ENCODE results near the gene LMAN1L. TPM values are rescaled to one million over a fixed set of nuclear protein-coding genes. Genes with fewer than 3 reads are reported as not detected.
A peak's percentile ranks its signal among the peaks of the same experiment; 100 is the strongest.

The LMAN1L gene
- total RNA-seq, 1 experiment from 2014 or later, result not detected

DNA sequence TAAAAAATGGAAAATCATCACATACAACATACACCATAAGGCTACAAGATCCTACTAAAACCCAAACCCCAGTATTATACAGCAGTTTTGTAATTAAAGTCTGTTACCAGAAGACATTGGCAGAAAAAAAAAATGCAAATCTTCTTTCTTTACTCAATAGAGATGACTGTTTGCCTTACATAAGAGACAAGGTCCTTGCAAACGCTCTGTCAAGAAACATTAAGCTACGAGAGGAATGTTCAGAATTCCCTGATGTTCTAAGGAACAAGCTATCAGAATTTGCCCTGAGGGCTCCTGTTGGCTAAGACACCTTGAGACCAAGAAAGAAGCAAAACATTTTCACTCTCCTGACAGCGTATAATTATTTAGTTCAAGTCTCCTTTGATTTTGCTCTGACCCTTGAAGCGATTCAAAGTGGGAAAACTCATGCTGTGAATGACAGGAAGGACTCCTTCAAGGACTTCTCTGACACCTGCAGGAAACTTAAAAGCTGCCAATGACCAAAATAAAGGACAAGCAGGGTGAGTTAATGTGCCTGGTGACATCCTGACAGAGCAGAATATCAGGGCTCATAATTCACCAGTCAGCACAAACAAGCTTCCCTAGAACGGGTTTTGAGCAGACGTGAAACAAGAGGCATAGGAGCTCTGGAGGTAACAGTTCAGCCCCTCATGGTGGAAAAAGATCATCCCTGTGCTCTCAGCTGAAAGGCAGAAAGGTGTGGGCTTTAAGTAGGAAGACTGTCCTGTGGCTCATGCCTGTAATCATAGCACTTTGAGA, 58.0 kb downstream of the LMAN1L start:
- Histone ChIP-seq H3K18ac (ENCODE audit: insufficient read length, low read depth, low read length) (no peak overlapping the region), H3K9ac (ENCODE audit: extremely low read depth, insufficient read length, low read length) (no peak overlapping the region), H2AFZ (ENCODE audit: low read length) (no peak overlapping the region), H3K4me2 (ENCODE audit: insufficient read depth, insufficient read length, low read length) (no peak overlapping the region), H2BK120ac (ENCODE audit: low read depth, low read length, poor library complexity, severe bottlenecking) (no peak overlapping the region), H3K14ac (ENCODE audit: insufficient read depth, low read length) (no peak overlapping the region), H4K5ac (ENCODE audit: insufficient read length, low read depth, low read length) (no peak overlapping the region), H3K9me3 (ENCODE audit: control insufficient read depth, low read depth, low read length) (no peaks in the 10 kb centered on the region), H4K20me1 (ENCODE audit: control insufficient read depth, insufficient read depth, insufficient read length) (peaks cover 3% of the 10 kb centered on the region), H2BK15ac (ENCODE audit: low read depth, low read length) (no peak overlapping the region), H3K79me1 (ENCODE audit: insufficient read depth, low read depth, low read length, poor library complexity, severe bottlenecking) (peaks cover 2% of the 10 kb centered on the region), H2BK12ac (ENCODE audit: insufficient read length, low read depth, low read length) (no peak overlapping the region), H3K4ac (ENCODE audit: low read depth, low read length) (no peak overlapping the region), H4K91ac (ENCODE audit: insufficient read length, low read depth, low read length) (no peak overlapping the region), H3K79me2 (ENCODE audit: insufficient read depth, low read length) (peaks cover 16% of the 10 kb centered on the region; the same call in 1 of the 2 replicates), H3K27ac (ENCODE audit: insufficient read length, low read depth, low read length) (no peak overlapping the region), H3K4me1 (ENCODE audit: insufficient read depth, low read length) (no peaks in the 10 kb centered on the region), H3K23ac (ENCODE audit: insufficient read length, low read depth, low read length) (no peak overlapping the region), H3T11ph (ENCODE audit: low read length) (no peak overlapping the region), H2BK5ac (ENCODE audit: insufficient read length, low read length) (no peak overlapping the region), H3K56ac (ENCODE audit: insufficient read length, low read depth, low read length) (no peak overlapping the region), H3K27me3 (ENCODE audit: insufficient read depth, low read length) (no peaks in the 10 kb centered on the region), H2AK5ac (ENCODE audit: insufficient read length, low read length) (no peak overlapping the region), H4K8ac (replicated peaks; ENCODE audit: insufficient read length, low read depth, low read length) (no peak overlapping the region), H2BK20ac (ENCODE audit: low read depth, low read length, poor library complexity, severe bottlenecking) (no peak overlapping the region), H3K23me2 (ENCODE audit: insufficient read length, low read depth, low read length, poor library complexity, severe bottlenecking) (peaks cover 12% of the 10 kb centered on the region)
- Mint-ChIP-seq H3K27me3 (ENCODE audit: low read depth) (no peaks in the 10 kb centered on the region), H3K4me3 (peak overlapping the region; percentile 30 to 31; a peak in 4 of 5 replicates), H3K36me3 (ENCODE audit: insufficient read depth in 1 of 3, low read depth in 3 of 3) (peaks cover 8 to 28% (median 17%) of the 10 kb centered on the region in 3 experiments), H3K27ac (no peak overlapping the region; a peak in 1 of 7 replicates), H3K9me3 (peaks cover 4% of the 10 kb centered on the region in 2 experiments; a peak in 3 of 5 replicates), H3K4me1 (peaks cover 14 to 23% of the 10 kb centered on the region in 2 experiments)
- no CpG with 5 or more reads among the region's 6 CpGs for WGBS (ENCODE audit: extremely low coverage, insufficient read length, low lambda C conversion rate)
- DNase-seq, result no peak
- TF ChIP-seq, protein P1, sequence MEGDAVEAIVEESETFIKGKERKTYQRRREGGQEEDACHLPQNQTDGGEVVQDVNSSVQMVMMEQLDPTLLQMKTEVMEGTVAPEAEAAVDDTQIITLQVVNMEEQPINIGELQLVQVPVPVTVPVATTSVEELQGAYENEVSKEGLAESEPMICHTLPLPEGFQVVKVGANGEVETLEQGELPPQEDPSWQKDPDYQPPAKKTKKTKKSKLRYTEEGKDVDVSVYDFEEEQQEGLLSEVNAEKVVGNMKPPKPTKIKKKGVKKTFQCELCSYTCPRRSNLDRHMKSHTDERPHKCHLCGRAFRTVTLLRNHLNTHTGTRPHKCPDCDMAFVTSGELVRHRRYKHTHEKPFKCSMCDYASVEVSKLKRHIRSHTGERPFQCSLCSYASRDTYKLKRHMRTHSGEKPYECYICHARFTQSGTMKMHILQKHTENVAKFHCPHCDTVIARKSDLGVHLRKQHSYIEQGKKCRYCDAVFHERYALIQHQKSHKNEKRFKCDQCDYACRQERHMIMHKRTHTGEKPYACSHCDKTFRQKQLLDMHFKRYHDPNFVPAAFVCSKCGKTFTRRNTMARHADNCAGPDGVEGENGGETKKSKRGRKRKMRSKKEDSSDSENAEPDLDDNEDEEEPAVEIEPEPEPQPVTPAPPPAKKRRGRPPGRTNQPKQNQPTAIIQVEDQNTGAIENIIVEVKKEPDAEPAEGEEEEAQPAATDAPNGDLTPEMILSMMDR (conservative IDR thresholded peaks at IDR 0.05), result no peak

Measured in H9 (cell line).